GM18517 (cell line): ENCODE data around the gene CD14.
"Not testable (repeated sequence)": the region's sequence is repeated elsewhere in the genome, so short reads cannot be mapped to it uniquely, and the experiment has no call there.

Experiments
- ATAC-seq: cut with Tn5 transposase; IDR thresholded peaks from one replicate; pipeline ENCODE4 v1.9.1; 2021; ENCODE audit warnings: mild to moderate bottlenecking, moderate library complexity; ENCODE audit not compliant: unreplicated experiment

Gene CD14

DNA sequence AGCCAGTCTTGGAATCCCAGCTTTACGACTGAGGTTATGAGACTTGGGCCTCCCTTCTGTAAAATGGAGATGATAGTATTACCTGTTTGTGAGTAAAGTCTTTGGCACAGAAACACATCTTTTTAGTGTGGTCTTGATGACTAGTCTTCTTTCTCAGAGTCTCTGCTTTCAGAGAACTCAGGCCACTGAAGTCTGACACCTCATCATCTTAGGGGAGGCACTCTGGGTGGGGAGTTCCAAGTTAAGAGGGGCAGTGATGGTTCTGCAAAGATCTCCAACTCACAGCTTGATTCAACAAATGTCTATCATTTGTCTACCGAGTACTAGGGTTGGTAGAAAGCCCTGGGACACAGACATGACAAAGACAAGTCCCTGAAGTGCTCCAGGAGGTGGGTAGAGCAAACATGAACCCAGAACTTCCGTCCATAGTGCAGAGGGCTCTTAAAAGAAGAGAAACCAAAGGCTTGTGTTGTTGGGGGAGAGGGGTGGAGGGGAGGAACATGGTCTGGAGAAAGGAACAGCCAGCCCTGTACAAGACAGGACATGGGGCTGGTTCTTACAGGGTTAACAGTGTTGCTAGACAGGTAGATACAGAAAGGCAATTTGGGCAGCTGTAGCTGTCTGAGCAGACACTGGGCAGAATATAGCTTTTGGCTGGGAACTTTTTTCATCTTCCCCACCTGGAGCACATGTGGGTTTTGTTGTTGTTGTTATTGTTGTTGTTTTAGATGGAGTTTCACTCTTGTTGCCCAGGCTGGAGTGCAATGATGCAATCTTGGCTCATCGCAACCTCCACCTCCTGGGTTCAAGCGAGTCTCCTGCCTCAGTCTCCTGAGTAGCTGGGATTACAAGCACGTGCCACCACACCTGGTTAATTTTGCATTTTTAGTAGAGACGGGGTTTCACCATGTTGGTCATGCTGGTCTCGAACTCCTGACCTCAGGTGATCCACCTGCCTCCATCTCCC lies 2.6 kb upstream of the CD14 start:
- ATAC-seq = no peak

DNA sequence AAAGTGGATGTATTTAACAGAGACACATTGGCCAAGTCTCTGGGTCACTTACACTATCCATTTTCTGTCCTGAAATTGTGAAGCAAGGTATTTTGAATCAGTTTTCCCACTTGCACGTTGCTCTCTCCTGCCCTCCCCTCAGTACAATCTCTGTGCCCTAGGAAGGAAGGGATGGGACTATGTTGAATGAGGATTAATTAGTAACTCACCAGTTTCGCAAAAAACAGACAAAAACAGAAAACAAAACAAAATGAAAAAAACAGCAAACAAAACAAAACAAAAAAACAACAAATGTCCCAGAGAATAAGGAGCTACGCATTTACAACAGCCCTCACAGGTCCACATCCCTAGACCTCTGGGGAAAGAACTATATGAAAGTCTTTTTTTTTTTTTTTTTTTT lies 1.1 kb upstream of the CD14 start:
- no peak for ATAC-seq

- ATAC-seq = no peak
Observed at GRCh38 chr5:140633501-140633900, 526 bp upstream of the CD14 start.

GRCh38 chr5:140632366-140633020 lies 482 bp downstream of the CD14 start:
- peak; percentile 61 for ATAC-seq

DNA sequence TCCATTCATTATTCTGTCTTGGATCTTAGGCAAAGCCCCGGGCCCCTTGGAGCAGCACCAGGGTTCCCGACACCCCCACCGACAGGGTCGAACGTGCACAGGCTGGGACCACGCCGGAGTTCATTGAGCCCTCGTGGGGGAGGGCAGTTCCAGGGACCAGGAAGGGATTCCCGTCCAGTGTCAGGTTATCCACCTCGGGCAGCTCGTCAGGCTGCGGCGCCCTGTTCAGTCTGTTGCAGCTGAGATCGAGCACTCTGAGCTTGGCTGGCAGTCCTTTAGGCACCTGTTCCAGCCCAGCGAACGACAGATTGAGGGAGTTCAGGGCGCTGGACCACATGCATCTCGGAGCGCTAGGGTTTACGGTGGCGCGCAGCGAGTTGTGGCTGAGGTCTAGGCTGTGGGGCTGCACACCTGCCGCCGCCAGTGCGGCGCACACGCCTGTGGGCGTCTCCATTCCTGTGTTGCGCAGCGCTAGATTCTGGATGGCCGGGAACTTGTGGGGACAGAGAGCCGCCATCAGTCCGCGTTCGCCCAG lies 1.1 kb downstream of the CD14 start:
- peak; percentile 13 for ATAC-seq

DNA sequence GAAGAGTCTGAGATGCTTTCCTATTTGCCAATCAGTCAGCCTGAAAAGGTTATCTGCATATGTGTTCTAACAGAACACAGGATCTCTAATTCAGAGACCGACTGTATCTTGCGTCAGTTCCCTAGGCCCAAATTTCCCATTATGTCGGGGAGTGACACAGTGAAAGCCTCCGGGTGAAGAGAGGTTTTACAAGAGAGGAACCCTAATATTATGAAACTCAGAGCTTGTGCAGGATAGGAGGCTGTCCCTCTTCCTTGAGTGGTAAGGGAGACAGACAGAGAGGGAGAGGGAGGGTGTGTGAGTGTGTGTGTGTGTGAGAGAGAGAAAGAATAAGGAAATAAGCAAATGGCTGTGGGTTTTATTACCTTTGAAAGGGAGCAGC lies 1.9 kb downstream of the CD14 start:
- ATAC-seq = no peak

GRCh38 chr5:140630292-140631035 lies 2.5 kb downstream of the CD14 start:
- no peak for ATAC-seq

- no peak for ATAC-seq
Observed at GRCh38 chr5:140628711-140629110, 4.3 kb downstream of the CD14 start.

DNA sequence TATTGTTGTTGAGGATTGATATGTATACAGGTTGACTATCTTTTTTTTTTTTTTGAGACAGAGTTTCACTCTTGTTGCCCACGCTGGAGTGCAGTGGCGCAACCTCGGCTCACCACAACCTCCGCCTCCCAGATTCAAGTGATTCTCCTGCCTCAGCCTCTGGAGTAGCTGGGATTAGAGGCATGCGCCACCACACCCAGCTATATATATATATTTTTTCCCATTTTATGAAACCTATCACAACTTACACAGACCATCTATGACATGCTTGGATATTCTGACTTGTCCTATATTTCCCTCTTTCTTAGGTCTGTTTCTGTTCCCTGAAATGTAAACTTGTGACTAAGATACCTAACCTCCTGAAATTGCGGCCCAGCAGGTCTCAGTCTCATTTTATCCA lies 5.0 kb downstream of the CD14 start:
- no peak for ATAC-seq

GRCh38 chr5:140624886-140625285 lies 8.1 kb downstream of the CD14 start:
- not testable (repeated sequence) for ATAC-seq

DNA sequence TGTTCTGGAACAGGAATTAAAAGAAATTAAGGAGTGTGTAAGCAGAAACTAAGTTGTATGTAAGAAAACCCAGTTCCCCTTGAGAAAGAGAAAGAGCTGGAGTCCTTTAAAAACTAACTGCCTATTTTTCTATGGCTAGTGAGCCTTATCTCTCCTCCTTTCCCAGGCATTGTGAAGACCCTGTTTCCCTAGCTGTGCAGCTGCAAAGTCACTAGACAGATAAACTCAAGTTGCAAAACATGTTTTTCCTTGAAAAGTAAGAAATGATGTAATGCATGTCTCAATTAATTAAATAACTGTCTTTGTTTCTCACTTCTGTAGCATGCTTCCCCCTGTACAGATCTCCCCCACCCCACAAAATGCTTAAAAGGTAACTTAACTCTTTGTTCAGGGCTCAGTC lies 9.9 kb downstream of the CD14 start:
- not testable (repeated sequence) for ATAC-seq

- no peak for ATAC-seq
Observed at GRCh38 chr5:140622301-140622700, 10.7 kb downstream of the CD14 start.

GRCh38 chr5:140611020-140611521 lies 21.9 kb downstream of the CD14 start:
- ATAC-seq = no peak

DNA sequence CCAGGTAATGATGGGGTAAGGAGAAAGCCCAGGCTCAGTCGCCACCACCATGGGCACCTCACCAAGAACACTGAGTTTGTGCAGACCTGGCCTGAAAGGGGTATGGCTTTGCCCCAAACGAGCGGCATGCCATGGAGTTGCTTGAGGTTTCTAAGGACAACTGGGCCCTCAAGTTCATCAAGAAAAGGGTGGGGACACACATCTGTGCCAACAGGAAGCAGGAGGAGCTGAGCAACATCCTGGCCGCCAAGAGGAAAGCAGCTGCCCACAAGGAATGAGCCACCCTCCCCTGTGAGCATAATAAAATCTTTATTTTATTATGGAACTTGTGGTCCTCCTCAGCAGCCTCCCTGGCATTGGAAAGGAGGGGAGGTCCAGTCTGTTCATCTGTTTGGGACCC lies 23.8 kb downstream of the CD14 start:
- no peak for ATAC-seq

DNA sequence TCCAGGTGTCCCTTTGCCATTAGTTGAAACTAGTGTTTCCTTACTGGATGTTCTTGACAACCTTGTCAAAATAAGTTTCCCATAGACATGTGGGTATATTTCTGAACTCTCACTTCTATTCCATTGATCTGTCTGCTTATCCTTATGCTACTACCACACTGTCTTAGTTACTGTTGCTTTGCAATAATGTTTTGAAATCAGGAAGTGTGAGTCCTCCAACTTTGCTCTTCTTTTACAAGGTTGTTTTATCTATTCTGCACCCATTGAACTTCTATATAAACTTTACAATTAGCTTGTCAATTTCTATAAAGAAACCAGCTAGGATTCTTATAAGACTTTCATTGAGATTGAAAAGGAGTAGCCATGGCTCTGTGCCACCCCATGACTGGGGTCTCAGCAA lies 24.3 kb downstream of the CD14 start:
- ATAC-seq = no peak

DNA sequence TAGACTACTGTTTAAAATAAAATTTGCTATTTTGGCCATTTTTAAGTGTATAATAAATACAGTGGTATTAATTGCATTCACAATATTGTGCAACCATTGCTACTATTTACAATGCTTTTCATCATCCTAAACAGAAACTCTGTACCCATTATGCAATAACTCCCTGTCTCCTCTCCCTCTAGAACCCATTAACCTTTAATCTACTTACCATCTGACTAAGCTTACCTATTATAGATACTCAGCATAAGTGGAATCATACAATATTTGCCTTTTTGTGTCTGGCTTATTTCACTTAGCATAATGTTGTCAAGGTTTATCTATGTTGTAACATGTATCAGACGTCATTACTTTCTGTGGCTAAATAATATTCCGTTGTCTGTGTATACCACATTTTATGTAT lies 25.9 kb downstream of the CD14 start:
- ATAC-seq = no peak

- ATAC-seq = no peak
Observed at GRCh38 chr5:140605879-140606278, 27.1 kb downstream of the CD14 start.

DNA sequence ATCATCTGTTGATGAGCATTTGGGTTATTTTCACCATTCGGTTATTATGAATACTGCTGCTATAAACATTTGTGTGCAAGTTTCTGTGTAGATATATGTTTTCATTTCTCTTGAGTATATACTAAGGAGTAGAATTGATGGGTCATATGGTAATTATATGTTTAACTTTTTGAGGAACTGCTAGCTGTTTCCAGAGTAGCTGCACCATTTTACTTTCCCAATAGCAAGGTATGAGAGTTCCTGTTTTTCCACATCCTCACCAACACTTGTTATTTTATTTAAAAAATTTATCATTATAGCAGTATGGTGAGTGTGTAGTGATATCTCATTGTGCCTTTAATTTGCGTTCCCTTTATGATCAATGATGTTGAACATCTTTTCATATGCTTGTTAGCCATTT lies 29.2 kb downstream of the CD14 start:
- no peak for ATAC-seq

DNA sequence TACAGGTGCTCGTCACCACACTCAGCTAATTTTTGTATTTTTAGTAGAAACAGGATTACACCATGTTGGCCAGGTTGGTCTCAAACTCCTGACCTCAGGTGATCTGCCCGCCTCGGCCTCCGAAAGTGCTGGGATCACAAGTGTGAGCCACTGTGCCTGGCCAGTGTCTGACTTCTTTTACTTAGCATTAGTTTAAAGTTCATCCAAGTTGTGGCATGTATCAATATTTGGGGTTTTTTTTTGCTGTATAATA lies 29.6 kb downstream of the CD14 start:
- not testable (repeated sequence) for ATAC-seq

- ATAC-seq = no peak
Observed at GRCh38 chr5:140602147-140602546, 30.8 kb downstream of the CD14 start.

DNA sequence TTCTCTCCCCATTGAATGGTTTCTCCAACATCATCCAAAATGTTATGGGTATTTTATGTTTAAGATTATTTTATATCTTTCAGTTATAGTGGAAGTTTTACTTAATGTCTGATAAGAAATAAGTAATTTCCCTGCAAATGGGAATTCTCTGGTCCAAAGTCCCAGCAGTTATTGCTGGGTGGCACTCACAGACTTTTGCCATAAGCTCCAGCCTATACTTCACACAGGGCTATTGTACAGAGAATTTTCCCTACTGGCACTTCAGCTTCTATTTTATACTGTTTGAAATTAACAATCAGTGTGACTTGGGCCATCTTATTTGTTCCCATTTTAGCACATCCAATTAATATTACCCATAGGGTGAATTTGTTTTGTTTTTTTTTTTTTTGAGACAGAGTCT lies 32.9 kb downstream of the CD14 start:
- ATAC-seq = no peak
